HEK293 (cell line): ENCODE data around the gene RBMS1.

ENCODE experiments used
- CTCF ChIP-seq: fragments of 450-650 bp; formaldehyde crosslinking; IDR thresholded peaks from 2 replicates; pipeline ENCODE4 v1.5.1; 2016; ENCODE audit warnings: missing biosample characterization, missing genetic modification characterization
- HOXA7 ChIP-seq: sonication (generic); formaldehyde crosslinking; IDR thresholded peaks from 2 replicates; pipeline ENCODE4 v1.8.1; 2022; ENCODE audit warnings: missing genetic modification reagents, borderline replicate concordance
- KLF16 ChIP-seq: fragments of 450-650 bp; formaldehyde crosslinking; IDR thresholded peaks from 2 replicates; pipeline ENCODE4 v1.5.1; 2017; ENCODE audit warnings: missing biosample characterization, missing genetic modification characterization
- MEIS1 ChIP-seq: sonication (generic); formaldehyde crosslinking; IDR thresholded peaks from 2 replicates; pipeline ENCODE4 v1.8.1; 2022; ENCODE audit warnings: missing genetic modification reagents, mild to moderate bottlenecking, borderline replicate concordance
- TCF7L2 ChIP-seq: IDR thresholded peaks from 2 replicates; pipeline ENCODE4 v1.6.1; 2011; ENCODE audit warnings: low read depth, mild to moderate bottlenecking, inconsistent platforms, low read length, moderate library complexity, borderline replicate concordance
- TRIM28 ChIP-seq: IDR thresholded peaks from 2 replicates; pipeline ENCODE4 v1.6.1; 2011; ENCODE audit warnings: low read length, control low read depth, borderline replicate concordance
- ZBTB26 ChIP-seq: fragments of 450-650 bp; formaldehyde crosslinking; optimal IDR thresholded peaks from 2 replicates; pipeline ENCODE3; 2016; ENCODE audit warnings: missing biosample characterization, mild to moderate bottlenecking, missing genetic modification characterization
- ZFP3 ChIP-seq: fragments of 450-650 bp; formaldehyde crosslinking; IDR thresholded peaks from 2 replicates; pipeline ENCODE4 v1.5.1; 2016; ENCODE audit warnings: low read depth, missing biosample characterization, missing genetic modification characterization
- ZNF121 ChIP-seq: fragments of 450-650 bp; formaldehyde crosslinking; IDR thresholded peaks from 2 replicates; pipeline ENCODE4 v1.5.1; 2016; ENCODE audit warnings: missing biosample characterization, missing genetic modification characterization
- ZNF266 ChIP-seq: fragments of 450-650 bp; formaldehyde crosslinking; IDR thresholded peaks from 2 replicates; pipeline ENCODE4 v1.5.1; 2016; ENCODE audit warnings: missing biosample characterization, missing genetic modification characterization, low read depth
- ZNF416 ChIP-seq: fragments of 450-650 bp; formaldehyde crosslinking; IDR thresholded peaks from 2 replicates; pipeline ENCODE4 v1.5.1; 2016; ENCODE audit warnings: missing biosample characterization, missing genetic modification characterization
- ZNF530 ChIP-seq: fragments of 450-650 bp; formaldehyde crosslinking; IDR thresholded peaks from 2 replicates; pipeline ENCODE4 v1.5.1; 2016; ENCODE audit warnings: low read depth, missing biosample characterization, missing genetic modification characterization
- ZNF558 ChIP-seq: fragments of 450-650 bp; formaldehyde crosslinking; IDR thresholded peaks from 2 replicates; pipeline ENCODE4 v1.5.1; 2016; ENCODE audit warnings: missing biosample characterization, missing genetic modification characterization
- ZNF768 ChIP-seq: fragments of 450-650 bp; formaldehyde crosslinking; IDR thresholded peaks from 2 replicates; pipeline ENCODE4 v1.5.1; 2018; ENCODE audit warnings: missing biosample characterization, mild to moderate bottlenecking, missing genetic modification characterization

- TF ChIP-seq ZNF530 (tag by site-specific recombination) (no peak), MEIS1 (no peak), ZNF121 (tag by site-specific recombination) (no peak), TCF7L2 (no peak), ZNF416 (tag by site-specific recombination) (no peak), CTCF (tag by site-specific recombination) (no peak), ZFP3 (tag by site-specific recombination) (no peak), ZNF768 (no peak), ZNF266 (tag by site-specific recombination) (no peak), ZNF558 (tag by site-specific recombination) (no peak), ZBTB26 (tag by site-specific recombination) (no peak), TRIM28 (no peak), KLF16 (tag by site-specific recombination) (no peak), HOXA7 (CRISPR knock-in tag) (no peak)
Observed at GRCh38 chr2:160533482-160533881, 39.9 kb upstream of the RBMS1 start.
